C4-2B (cell line): ENCODE results near the gene PPP2R5A.
"Not testable (repeated sequence)": the region's sequence is repeated elsewhere in the genome, so short reads cannot be mapped to it uniquely, and the experiment has no call there.

Experiments used
- H3K27ac ChIP-seq: fragments of 450-650 bp; 2 replicates; pipeline ENCODE4 v1.5.1; 2017
- CTCF ChIP-seq: fragments of 450-650 bp; conservative IDR thresholded peaks from 2 replicates; pipeline ENCODE4 v1.5.1; 2017; ENCODE audit warnings: mild to moderate bottlenecking
- ZFX ChIP-seq: fragments of 450-650 bp; IDR thresholded peaks from 2 replicates; pipeline ENCODE4 v1.6.1; 2017

Gene PPP2R5A

GRCh38 chr1:212285685-212286555 is 710 bp downstream of the PPP2R5A start:
- H3K27ac ChIP-seq, result peak overlapping the region; percentile 92
- TF ChIP-seq CTCF, result no peak
- TF ChIP-seq ZFX, result peak; percentile 82

- H3K27ac ChIP-seq, result peak overlapping the region; percentile 92
- TF ChIP-seq ZFX (no peak), CTCF (no peak)
Observed at GRCh38 chr1:212286556-212287131, 1.4 kb downstream of the PPP2R5A start.

GRCh38 chr1:212287261-212287895 is 2.2 kb downstream of the PPP2R5A start:
- H3K27ac ChIP-seq, result no peak overlapping the region

GRCh38 chr1:212287995-212288394 is 2.8 kb downstream of the PPP2R5A start:
- not testable (repeated sequence) for H3K27ac ChIP-seq

More at GRCh38 chr1:212287261-212287895, 2.2 kb downstream of the PPP2R5A start:
- TF ChIP-seq CTCF (no peak), ZFX (no peak)

GRCh38 chr1:212288615-212289014 is 3.4 kb downstream of the PPP2R5A start:
- no peak for TF ChIP-seq CTCF
- no peak for TF ChIP-seq ZFX
- no peak overlapping the region for H3K27ac ChIP-seq

GRCh38 chr1:212289262-212290077 is 4.3 kb downstream of the PPP2R5A start:
- H3K27ac ChIP-seq, result no peak overlapping the region
- TF ChIP-seq CTCF (no peak), ZFX (no peak)

- no peak for TF ChIP-seq ZFX
- TF ChIP-seq CTCF, result no peak
Observed at GRCh38 chr1:212290608-212291007, 5.4 kb downstream of the PPP2R5A start.

More at GRCh38 chr1:212290608-212291007, 5.4 kb downstream of the PPP2R5A start:
- H3K27ac ChIP-seq, result no peak overlapping the region
